ENCODE measurements around the gene ADCY5.

The ADCY5 gene

DNA sequence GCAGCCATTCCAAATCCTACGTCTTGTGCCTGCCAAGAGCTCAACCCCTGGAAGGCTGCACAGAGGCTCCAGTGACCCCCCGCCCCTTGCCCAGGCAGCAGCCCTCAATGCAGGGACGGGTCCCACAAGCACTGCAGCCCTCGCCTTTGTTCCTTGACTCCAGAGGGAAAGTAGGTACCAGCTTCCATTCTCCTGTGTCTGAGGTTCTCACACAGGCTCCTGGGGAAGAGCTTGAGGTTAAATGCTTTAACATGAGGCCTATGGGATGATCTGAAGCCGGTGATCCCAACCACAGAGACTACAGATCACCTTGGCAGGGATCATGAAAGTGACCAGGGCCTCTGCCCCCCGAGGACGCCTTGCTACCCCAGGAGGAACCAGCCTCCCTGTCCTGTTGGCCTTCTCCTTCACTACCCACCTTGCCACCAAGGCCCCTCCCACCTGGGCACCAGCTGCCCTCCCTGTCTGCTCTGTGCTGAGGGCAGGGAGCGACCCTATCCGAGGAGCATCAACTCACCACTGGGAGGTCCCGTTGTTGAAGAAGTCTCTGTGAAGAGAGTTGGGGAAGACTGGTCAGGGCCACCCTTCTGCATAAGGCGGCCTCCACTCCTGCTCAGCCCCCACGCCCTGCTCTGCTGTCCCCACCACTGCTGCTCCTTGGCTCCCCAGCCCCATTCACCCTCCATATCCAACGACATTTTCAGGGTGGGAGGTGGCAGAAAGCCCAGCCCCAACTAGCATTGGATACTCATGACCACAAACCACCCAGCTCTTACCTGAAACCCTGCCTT, 151.9 kb downstream of the ADCY5 start:
- DNase-seq = no peak

DNA sequence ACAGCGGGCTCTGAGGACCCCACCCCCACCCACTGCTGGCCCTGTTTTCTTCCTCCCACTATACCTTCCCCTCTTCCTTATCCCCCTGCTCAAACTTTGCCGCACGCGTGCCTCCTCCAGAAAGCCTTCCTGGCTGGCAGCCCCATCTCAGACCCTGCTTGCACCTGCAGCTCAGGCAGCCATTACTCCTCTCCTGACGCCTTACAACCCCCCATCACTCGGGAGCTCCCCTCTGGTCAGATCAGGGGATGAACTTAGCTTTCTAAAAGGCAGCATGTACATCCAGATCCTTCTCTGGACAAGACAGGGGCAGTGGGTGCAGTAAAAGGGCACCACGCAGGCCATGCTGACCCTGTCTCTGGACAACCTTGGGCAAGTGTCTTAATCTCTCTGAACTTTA, 152.6 kb downstream of the ADCY5 start:
- DNase-seq = no peak

DNA sequence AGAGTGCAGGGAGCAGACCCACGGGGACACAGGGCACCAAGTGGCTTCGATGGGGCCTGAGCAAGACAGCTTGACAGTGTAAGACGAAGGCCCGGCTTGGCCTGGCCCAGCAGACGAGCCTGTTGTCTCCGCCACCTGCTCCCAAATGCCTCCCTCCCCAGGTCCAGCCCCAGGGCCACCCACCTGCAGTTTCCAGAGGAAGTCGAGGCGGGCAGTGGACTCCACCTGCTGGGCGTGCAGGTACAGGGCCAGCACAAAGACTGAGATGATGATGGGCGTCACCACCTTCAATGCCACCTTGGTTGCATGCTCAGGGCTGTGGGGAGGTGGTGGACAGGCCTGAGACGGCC, 153.0 kb downstream of the ADCY5 start:
- no peak for DNase-seq

DNA sequence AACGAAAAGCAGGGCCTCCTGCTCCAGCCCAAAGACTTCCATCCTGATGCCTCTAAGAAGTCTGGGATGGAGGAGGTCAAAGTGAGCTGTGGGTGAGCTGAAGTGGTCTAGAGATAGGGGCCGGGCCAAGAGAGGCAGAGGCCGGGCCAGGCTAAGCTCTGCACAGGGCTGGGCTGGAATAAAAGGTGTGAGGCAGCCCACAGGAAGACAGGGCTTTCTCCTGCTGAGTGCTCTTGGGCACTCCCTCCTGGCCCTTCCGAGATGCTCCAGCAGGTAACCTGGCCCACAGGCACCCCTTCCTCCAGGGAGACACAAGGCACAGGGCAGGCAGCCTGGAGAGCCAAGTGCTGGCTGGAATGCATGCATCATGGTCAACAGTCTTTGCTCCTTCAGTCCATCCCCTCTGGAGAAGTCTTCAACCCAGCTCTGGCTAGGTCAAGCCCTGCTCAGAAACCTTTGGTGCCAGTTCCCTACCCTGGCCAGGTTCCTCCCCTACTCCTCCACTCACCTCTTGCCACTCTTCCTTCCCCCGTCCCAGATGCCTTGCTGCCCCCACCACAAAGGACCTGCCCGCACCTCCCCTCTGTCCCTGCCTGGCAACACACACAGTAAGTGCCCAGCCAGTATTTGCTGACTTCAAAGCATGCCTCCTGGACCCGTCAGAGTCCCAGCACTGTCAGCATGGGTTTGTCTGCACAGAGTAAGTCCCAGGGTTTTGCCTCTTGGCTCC, 153.6 kb downstream of the ADCY5 start:
- no peak for DNase-seq

DNA sequence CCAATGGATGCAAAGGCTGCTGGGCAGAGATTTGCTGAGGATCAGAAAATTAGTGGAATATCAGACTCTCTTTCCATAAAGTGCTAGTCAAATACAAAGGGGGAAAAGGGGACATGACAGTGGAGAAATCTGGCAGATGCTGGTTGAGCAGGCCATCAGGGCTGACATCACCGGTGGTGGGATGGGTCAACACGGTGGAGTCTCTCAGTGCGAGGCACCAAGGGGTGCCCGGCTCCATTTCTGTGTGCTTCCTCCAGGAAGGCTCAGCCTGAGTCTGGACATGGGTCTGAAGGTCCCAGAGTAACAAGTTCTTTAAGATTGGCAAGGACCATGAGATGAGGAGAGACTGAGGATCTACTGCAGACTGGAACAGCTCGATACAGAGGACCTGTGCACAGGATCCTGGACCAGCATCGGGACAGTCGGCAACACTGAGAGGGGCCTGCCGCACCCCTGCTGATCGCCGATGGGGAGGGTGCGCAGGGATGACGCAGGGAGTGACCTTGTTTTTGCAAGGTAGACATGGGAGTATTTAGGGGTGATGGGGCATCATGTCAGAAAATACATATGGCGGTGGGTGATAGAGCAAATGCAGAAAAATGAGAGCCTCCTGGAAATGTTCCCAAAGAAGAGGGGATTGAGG, 154.5 kb downstream of the ADCY5 start:
- DNase-seq = no peak

DNA sequence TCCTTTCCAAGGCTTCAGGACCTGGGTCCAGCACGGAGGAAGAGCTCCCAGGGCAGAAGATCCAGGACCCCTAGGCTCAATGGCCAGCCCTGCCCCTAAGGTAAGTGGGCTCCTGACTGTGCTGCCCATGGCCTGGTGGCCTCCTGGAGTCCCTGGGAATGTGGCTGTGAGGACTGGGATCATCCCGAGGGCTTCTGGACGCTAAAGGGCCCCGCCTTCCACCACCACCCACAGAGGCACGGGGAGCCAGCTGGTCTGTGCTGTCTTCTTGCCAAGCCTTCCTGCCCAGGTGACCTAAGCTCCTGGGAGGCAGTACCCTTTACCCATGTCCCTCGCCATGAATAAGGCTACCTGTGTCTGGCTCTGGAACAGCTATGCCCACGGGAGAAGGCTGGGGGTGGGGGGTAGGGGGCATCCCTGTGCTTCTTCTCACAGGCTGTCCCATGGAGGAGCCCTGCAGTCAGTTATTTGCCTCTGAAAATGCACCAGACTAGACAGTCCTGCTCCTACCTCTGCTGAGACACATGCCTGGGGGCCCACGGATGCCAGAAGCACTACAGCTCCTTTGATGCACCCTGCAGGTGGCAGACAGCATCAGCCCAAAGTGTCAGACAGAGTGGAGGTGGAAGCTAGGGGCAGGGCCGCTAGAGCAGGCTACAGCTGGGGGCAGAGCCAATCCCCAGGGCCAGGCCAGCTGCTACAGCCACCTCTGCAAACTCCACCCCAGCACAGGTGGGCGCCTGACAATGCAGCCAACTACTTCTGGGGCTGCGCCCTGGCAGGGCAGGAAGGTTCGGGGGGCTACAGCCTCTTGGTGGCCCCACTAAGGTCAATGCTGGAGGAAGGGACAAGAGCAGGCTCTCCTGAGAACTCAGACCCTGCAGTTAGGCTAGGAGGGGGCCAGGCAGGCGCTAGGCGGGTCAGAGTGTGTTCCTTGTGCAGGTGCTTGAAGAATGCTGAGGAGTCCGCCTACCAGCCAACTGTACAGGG, 156.3 kb downstream of the ADCY5 start:
- DNase-seq = no peak

DNA sequence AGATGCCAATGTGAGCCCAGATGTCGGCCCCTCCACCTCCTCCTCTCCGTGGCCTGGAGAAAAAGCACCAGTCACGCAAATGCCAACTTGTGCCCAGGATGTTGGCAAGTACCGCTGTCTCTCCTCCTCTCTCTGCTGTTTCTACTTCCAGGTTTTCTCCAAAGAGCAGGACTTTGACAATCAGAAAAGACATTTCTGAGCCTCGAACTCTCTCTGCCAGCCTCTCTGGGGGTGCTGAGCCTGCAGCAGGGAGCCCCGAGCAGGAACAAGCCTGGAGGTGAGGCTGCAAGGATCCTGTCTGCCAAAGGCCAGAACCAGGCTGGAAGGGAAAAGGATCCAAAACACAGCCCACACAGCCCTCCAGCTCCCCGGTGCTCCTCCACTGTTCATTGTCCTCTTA, 157.5 kb downstream of the ADCY5 start:
- DNase-seq = no peak

DNA sequence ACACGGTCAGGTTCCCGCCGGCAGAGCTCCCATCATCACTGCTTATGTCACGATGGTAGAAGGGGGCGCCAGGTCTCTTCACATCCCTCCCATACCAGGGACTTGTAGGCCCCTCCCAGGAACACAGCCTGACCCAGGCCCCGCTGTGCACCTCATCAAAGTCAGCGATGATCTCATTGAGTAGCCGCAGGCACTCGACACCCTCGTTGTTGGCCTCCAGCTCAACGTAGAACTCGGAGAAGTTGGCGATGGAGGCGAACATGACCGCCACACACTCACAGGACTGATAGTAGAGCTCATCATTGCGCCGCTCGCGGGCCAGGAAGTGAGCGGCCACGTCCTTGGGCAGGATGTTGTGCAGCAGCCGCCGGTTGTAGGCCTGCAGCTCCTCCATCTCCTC, 157.9 kb downstream of the ADCY5 start:
- DNase-seq = no peak

DNA sequence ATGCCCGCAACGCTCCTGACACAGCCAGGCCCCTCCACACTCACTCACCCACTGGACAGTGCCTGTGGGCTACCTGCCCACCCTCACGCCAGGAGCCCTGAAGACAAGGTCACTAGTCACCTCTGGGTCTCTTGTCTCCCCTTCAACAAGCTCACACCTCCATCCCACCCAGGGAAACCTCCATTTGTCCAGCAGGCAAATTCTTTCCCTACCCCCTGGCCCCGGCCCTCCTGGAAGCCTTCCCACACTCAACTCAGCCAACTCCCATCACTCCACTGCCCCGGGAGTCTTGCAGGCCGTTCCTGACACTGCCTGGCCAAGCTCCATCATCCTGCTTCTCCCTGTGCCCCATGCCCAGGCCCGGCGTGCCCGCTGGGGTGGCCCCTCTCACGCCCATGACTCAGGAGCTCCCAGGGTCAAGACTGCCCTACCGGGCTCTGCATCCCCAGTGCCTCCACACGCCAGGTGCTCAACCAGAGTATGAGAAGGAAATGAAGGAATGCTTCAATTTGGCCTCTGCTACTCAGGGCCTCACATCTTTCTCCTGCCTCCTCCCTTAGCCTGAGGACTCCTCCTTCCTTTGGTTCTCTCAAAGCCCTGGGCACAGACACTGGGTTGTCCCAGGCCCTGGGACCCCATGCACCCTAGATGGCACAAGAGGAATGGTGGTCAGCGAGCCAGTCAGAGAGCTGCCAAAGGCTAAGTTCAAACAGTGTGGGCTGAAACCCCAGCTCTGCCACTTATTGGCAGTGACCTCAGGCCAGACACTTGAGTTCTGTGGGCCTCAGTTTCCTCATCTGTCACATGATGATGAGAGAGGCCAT, 158.6 kb downstream of the ADCY5 start:
- no peak for DNase-seq

DNA sequence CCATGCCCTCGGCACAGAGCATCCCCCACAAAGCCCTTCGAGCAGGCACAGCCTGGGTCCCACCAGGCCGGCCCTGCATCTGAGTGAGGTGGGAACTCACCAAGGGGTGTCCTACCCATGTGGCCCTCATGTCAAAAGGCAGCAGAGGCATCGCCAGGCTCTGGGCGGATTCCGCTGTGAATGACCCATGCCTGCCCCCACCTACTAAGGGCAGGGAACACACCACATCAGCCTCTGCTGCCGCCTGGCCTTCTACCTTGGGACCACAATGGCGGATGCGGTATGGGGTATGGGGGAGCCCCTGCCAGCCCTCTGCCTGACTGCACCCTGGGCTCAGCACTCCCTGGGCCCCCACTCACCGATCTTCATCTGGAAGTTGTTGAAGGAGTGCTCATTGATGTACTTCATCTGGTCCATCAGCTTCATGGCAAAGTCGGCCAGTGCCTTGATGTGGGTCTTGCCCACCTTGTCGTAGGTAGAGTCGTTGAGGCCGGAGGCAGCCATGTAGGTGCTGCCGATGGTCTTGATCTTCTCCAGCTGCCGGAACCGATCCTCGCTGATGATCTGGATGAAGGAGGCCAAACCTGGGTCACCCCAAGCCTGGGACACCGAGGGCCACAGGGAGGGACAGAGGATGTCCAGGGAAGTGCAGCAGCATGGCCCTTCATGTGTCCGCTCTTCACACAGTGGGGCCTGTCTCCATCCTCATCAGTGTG, 159.3 kb downstream of the ADCY5 start:
- DNase-seq = no peak

DNA sequence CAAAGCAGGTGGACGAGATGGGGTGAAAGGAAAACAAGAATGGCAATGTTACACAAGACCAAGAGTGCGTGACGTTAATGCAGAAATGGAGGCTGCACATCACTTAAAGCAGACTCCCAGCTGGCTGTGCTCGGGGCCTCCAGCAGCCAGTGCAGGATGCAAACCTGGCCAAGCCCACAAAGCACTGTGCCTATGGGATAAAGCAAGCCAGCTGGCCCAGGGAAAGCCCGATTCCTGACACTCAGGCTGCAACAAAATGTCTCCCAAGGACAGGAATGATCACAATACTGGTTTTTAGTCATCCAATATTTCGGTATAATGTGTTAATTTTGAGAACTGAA, 161.0 kb downstream of the ADCY5 start:
- no peak for DNase-seq

DNA sequence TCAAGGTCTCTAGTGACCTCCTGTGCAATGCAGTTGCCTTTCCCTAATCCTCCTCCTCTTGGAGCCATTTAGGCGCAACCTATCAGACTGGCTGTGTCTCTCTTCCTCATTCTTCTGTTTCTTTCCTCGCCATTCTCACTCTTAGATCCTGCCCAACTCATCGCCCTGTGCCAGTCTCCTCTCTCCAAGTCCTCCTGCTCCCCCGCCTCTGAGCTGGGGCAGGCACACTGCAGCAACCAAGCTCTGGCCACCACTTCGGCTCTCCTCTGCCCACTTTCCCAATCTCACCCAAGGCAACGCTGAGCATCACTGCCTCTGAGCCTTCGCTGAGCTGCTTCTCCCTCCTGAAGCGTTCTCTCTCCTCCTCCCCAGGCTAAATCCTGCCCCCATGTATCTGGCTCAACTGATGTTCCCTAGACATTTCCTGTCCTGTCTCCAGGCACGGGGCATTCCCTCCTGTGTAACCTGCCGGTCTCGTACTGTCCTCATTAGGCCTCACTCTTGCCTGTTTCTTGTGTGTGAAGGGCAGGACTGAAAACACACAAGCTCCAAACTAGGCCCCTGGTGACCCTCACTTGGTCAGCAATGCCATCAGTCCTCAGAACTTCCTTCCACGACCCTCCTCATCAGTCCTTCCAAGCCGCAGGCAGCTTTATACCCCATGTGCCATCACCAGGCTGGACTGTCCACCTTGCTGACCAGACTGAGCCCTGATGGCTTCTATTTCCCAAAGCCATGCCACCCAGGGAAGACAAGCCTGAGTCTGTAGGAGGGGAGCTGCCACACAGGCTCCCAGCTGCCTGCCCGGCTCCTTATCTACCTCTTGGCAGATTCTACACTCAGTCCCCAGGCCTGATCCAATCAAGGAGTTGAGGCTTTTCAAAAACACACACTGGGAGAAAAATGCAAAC, 161.6 kb downstream of the ADCY5 start:
- no peak for DNase-seq

DNA sequence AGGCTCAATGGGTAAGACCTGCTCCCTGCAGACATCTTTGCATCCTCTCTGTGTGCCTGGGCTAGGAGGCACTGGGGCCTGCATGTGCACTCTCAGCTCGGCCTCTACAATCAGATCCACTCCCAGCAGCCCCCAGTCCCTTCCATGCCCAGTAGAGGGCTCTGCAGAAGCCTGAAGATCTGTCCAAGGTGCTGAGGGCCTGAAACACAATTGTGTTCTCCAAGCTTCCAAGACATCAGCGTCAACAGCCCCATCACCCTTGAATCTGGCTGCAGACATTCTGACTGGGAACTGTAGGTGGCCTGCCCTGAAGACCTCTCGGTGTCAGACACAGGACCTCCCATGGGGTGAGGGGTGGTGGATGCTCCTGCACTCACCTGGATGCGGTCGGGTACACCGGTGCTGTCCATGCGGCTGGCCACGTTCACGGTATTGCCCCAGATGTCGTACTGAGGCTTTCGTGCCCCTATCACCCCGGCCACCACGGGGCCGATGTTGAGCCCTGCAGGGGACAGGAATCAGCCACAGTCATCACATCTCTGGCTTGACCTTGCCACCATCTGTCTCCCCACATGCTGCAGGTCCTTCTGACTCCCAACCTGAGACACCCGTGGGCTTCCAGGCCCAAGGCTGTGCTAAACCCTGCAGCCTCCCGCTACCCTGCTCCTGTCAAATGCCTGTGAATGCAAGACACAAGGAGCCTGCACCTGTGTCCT, 162.4 kb downstream of the ADCY5 start:
- DNase-seq = no peak

DNA sequence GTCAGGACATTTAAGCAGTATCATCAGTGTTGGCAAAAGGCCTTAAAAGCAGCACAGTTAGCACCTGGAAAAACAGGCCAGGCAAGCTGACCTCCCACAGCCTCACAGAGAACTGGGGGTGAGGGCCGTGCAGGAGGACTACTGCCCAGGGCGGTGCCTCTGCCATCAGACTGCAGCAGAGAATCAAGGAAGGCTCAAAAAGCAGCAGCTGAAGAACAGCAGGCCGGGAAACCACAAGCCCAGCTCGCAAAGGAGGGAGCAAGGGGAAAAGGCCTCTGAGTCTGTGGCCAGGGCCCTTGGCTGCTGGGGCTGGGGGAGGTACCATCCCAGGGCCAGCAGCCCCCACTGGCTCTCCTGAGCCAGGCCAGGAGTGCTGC, 163.0 kb downstream of the ADCY5 start:
- no peak for DNase-seq

DNA sequence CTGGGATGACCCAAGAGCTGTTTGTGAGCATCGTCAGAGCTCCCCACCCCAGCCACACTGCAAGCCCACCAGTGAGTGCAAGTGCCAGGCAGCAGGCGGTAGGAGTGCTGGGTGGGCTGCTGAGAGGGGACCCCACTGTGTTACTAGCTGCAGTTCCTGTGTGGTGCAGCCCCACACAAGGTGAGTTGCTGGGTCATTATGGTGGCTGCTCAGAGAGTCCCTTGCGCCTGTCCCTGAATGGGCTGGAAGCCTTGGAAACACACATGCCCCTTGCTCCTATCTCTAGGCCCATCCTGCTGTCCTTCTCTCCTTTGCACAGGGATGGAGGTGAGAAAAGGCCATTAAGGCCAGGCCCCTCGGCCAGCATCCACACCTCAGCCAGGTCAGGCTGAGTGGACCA, 163.4 kb downstream of the ADCY5 start:
- no peak for DNase-seq

DNA sequence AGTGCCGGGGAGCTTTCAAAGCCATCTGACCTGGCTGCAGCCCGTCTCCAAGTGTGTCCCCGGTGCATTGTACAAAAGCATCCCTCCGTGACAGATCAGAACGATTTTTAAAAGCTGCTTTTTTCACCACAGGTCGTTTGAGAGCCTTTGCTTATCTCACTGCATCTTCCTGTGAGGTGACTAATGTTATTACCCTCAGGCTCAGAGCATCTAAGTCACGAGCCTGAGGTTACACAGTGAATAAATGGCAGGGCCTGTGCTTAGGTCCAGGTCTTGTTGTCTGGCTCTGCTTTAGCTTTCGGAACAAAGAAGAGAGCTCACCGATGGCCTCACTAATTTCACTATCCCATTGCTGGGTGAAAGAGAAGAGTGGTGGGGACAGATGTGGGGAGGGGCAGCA, 163.8 kb downstream of the ADCY5 start:
- DNase-seq = no peak

DNA sequence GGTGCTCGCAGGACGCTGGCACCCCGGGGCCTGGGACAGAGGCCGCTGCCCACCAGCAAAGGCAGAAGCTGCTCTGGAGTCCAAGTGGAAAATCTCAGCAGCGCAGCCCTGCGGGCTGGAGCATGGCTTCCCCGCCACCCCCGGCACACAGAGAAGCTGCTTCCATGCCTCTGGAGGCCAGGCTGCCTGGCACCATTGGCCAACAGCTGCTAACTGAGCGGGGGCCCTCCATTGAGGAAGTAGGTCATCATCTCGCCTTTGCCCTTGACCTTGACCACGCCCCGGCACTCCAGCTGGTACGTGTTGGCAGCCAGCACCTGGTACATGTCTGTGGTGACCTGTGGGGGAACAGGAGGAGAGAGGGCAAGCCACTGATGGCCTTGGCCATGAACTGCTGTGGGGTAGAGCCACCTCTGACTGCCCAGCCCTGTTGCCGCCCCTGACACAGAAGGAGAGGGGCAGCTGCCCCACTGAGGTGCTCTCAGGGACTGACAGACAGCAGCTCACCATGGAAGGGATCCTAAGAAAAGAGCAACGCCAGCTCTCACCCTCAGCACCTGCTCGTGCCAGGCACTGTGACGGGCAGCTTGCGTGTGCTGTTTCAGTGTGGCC, 164.4 kb downstream of the ADCY5 start:
- DNase-seq = no peak

DNA sequence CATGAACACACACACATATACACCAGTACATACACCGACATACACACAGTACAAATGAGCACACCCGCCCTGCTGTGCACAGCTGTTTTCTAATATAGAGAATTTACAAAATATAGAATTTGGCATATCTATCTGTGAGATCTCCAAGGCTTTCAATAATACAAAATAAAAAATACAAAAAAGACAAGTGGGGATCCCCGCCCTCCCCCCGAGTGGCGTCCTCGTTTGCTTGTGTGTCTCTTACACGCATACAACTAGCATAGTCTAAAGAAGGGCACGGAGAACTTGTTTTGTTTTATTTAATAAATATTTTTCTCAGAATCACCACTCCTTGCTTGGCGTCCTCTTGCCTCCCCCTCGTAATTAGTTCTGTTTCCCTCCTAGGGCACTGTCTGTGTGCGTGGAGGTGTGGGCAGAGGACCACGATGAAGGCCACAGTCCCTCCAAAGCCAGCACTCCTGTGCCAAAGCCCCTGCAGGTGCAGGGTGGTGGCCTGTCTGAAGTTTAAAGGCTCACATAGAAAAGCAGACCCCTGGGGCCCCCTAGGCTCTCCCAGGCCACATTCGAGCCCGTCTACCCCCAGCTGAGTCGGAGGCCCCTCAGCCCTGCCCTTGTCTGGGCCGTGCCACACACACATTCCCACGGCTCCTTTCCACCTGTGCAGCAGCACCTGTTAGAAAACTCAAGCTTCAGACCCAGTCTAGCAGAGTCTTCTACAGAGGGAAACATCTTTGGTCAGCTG, 165.1 kb downstream of the ADCY5 start:
- no peak for DNase-seq
